GM12873 (cell line): ENCODE measurements around the gene PPP2R2C.

Source experiments
- TF ChIP-seq, protein P1 (sequence below): IDR thresholded peaks from 2 replicates; pipeline ENCODE4 v1.5.1; 2012; ENCODE audit warnings: low read depth, mild to moderate bottlenecking, moderate library complexity, low read length, control low read depth; ENCODE audit not compliant: insufficient read depth; ENCODE audit errors: missing control alignments

PPP2R2C gene

DNA sequence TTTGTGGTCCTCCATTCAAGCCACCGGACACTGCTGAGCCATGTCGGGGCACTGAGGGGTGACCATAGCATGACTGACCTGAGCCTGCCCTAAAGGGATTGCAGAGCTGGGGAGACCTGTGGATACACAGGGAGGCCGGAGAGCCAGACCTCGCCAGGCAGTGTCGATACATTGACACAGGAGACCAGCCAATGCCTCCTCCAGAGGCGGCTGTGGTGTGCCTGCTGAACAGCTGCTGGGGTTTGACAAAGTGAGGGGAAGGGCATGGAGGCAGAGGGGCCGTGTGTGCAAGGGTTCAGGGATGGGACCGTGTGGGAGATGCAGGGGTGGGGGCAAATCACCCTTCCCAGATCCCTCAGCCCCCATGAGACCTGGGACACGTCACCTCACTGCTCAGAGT is 48.0 kb downstream of the PPP2R2C start:
- TF ChIP-seq, protein P1, sequence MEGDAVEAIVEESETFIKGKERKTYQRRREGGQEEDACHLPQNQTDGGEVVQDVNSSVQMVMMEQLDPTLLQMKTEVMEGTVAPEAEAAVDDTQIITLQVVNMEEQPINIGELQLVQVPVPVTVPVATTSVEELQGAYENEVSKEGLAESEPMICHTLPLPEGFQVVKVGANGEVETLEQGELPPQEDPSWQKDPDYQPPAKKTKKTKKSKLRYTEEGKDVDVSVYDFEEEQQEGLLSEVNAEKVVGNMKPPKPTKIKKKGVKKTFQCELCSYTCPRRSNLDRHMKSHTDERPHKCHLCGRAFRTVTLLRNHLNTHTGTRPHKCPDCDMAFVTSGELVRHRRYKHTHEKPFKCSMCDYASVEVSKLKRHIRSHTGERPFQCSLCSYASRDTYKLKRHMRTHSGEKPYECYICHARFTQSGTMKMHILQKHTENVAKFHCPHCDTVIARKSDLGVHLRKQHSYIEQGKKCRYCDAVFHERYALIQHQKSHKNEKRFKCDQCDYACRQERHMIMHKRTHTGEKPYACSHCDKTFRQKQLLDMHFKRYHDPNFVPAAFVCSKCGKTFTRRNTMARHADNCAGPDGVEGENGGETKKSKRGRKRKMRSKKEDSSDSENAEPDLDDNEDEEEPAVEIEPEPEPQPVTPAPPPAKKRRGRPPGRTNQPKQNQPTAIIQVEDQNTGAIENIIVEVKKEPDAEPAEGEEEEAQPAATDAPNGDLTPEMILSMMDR = no peak

DNA sequence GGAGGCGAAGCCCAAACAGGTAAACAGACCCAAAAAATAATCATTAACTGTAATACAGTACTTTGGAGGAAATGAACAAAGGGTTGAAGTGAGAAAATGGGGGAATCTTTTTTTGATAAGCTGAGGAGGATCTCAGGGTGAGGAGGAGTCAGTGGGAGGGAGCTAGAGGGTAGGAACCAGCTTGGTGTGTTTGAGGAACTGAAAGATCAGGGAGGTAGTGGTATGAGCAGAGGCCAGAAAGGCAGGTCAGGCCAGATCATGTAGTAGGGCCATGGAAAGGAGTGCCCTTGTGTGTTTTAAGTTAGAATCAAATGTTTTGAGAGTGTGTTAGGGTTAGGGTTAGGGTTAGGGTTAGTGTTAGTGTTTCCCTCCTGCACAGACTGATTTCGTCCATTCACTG is 48.8 kb downstream of the PPP2R2C start:
- TF ChIP-seq, protein P1 = no peak

DNA sequence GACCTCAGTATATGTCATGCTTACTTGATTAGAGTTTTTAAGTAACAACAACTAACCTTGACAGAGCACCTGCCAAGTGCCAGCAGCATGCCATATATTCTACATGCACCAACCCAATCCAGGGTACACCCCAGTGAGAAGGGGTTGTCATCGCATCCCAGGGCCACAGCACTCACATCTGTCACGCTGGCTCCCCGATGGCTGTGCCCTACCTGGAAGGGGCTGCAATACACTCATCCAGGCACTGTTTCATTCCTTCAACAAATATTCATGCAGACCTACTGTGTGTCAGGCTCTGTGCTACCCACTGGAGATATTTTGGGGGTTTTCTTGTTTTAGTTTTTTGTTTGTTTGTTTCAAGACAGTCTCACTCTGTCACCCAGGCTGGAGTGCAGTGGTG is 49.5 kb downstream of the PPP2R2C start:
- TF ChIP-seq, protein P1 = no peak

DNA sequence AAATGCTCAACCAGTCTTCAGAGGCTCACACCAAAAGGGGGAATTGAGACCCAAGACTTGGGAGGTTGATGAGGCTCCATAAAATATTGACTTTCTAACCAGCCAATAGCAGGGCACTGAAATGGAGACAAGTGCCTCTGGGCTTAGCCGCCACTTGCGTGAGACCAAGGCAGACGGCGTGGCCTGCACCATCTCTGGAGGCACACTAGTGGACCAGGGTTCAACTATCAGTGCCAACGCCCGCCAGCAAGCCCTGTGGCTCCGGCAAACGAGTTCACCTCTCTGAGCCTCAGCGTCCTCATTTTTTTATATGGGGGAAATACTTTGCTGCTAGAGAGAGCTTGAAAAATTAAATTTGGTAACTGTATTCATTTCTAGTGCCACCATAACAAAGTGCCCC is 50.3 kb downstream of the PPP2R2C start:
- TF ChIP-seq, protein P1 = no peak

DNA sequence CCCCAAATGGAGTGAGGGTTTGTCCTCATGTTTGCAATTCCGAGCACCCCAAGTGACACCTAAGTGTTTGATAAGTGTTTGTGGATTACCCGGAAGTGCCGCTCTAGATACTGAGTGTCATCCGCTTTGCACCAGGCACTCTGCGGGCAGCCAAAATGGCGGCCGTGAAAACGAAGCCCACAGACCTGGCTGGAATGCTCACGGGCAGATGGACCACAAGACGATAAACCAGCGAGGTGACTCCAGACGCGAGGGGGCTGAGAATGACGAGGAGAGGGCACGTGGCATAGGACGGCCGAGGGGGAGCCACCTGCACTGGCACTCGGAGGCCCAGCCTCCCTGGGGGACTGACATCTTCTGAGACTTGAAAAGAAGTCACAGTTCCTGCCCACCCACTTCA is 51.0 kb downstream of the PPP2R2C start:
- TF ChIP-seq, protein P1 = no peak

DNA sequence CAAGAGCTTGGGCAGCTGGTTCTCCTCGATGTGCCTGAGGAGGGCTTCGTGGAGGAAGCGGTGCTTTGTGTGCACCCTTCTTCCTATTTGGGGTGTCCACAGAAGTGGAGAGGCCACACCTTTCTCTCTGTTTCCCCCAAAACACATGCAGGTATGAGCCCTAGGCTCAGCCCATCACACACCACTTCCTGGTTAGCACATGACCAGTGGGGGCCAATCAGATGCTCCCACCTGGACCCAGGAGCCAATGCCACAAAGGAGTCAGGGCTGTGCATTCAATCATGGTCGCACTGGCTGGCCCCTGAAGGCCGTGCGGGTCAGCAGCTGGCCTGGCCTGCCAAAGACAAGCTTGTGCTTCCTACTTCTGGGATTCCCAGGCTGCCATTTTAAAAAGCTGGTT is 51.4 kb downstream of the PPP2R2C start:
- TF ChIP-seq, protein P1 = no peak

DNA sequence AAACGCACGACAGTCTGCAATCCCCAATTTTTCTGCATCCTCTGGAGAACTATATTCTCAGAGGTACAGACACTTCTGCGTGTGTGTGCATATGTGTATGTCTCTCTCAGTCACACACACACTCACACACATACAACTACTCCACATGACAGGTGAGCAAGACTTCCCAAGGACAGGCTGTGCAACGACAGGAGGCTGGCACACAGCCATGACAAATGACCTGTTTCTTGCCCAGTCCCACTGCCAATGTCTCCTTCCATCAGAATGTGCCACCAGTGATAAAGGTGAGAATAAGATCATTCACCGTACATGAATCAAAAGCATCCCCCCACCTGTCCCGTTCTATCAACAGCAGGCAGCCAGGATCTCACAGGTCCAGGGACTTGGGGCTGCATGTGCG is 52.4 kb downstream of the PPP2R2C start:
- TF ChIP-seq, protein P1 = no peak
